IPS DF 6.9 (cell line): ENCODE data around the gene CEP170B.

Experiments used
- DNase-seq: peaks from one replicate; pipeline ENCODE4 v3.0.0-alpha.2; 2013; ENCODE audit warnings: low read depth, low spot score
- H3K27ac ChIP-seq: one replicate; pipeline ENCODE4 v1.5.1; 2013; ENCODE audit warnings: low read length, control low read depth
- H3K27me3 ChIP-seq: 2 replicates; pipeline ENCODE4 v1.6.1; 2013; ENCODE audit warnings: mild to moderate bottlenecking, low read length; ENCODE audit not compliant: control insufficient read depth, insufficient read depth
- H3K36me3 ChIP-seq: 2 replicates; pipeline ENCODE4 v1.6.1; 2013; ENCODE audit warnings: low read length; ENCODE audit not compliant: control insufficient read depth, insufficient read depth
- H3K4me1 ChIP-seq: 2 replicates; pipeline ENCODE4 v1.6.1; 2013; ENCODE audit warnings: low read length; ENCODE audit not compliant: control insufficient read depth, insufficient read depth
- H3K4me3 ChIP-seq: 2 replicates; pipeline ENCODE4 v1.5.1; 2013; ENCODE audit warnings: mild to moderate bottlenecking, low read length
- H3K9me3 ChIP-seq: 2 replicates; pipeline ENCODE4 v1.6.1; 2013; ENCODE audit warnings: low read length, inconsistent platforms; ENCODE audit not compliant: control insufficient read depth, insufficient read depth
- WGBS: extraction: QIAGEN DNeasy Blood & Tissue Kit; methylation state at CpG from one replicate; pipeline ENCODE4 v1.1.7; 2013; ENCODE audit warnings: mixed read lengths, missing lambda C conversion rate; ENCODE audit not compliant: insufficient read length, insufficient coverage; 5-methylcytosine and 5-hydroxymethylcytosine counted together

The CEP170B gene

GRCh38 chr14:104859900-104860299 is 5.2 kb upstream of the CEP170B start:
- Histone ChIP-seq H3K27ac (no peak overlapping the region), H3K4me3 (no peak overlapping the region), H3K4me1 (peaks cover 3% of the 10 kb centered on the region; the same call in 1 of the 2 replicates), H3K36me3 (no peaks in the 10 kb centered on the region), H3K9me3 (no peaks in the 10 kb centered on the region), H3K27me3 (no peaks in the 10 kb centered on the region)
- WGBS = 100% methylated on average over 3 of the region's 4 CpGs
- no peak for DNase-seq

GRCh38 chr14:104860414-104860813 is 4.7 kb upstream of the CEP170B start:
- Histone ChIP-seq H3K9me3 (no peaks in the 10 kb centered on the region), H3K4me1 (peaks cover 3% of the 10 kb centered on the region; the same call in 1 of the 2 replicates), H3K27me3 (no peaks in the 10 kb centered on the region), H3K36me3 (no peaks in the 10 kb centered on the region), H3K27ac (no peak overlapping the region), H3K4me3 (no peak overlapping the region)
- no peak for DNase-seq

GRCh38 chr14:104863131-104863862 is 1.8 kb upstream of the CEP170B start:
- no peak overlapping the region for H3K27ac ChIP-seq
- no peak for DNase-seq
- peaks cover 8% of the 10 kb centered on the region; the same call in 1 of the 2 replicates for H3K4me1 ChIP-seq
- H3K27me3 ChIP-seq = no peaks in the 10 kb centered on the region
- H3K9me3 ChIP-seq = no peaks in the 10 kb centered on the region
- H3K36me3 ChIP-seq = no peaks in the 10 kb centered on the region; the same call in 1 of the 2 replicates
- peak overlapping the region; percentile 80; the same call in 1 of the 2 replicates for H3K4me3 ChIP-seq
- no CpG with 5 or more reads among the region's 13 CpGs for WGBS

GRCh38 chr14:104863923-104864266 is 1.2 kb upstream of the CEP170B start:
- DNase-seq = no peak
- Histone ChIP-seq H3K27me3 (no peaks in the 10 kb centered on the region), H3K9me3 (no peaks in the 10 kb centered on the region), H3K36me3 (no peaks in the 10 kb centered on the region; the same call in 1 of the 2 replicates), H3K27ac (no peak overlapping the region), H3K4me3 (peak overlapping the region; percentile 80; the same call in 1 of the 2 replicates), H3K4me1 (peaks cover 8% of the 10 kb centered on the region; the same call in 1 of the 2 replicates)
- no CpG with 5 or more reads among the region's 13 CpGs for WGBS

- H3K36me3 ChIP-seq = no peaks in the 10 kb centered on the region; the same call in 1 of the 2 replicates
- H3K27ac ChIP-seq = no peak overlapping the region
- H3K4me3 ChIP-seq = peak overlapping the region; percentile 80; the same call in 1 of the 2 replicates
- no peak for DNase-seq
- peaks cover 8% of the 10 kb centered on the region; the same call in 1 of the 2 replicates for H3K4me1 ChIP-seq
- H3K9me3 ChIP-seq = no peaks in the 10 kb centered on the region
- H3K27me3 ChIP-seq = no peaks in the 10 kb centered on the region
- WGBS = no CpG with 5 or more reads among the region's 70 CpGs
These were observed 594 bp upstream of the CEP170B start for GRCh38 chr14:104864267-104865080.

- no peaks in the 10 kb centered on the region for H3K27me3 ChIP-seq
- no peak overlapping the region for H3K27ac ChIP-seq
- no peak for DNase-seq
- no CpG with 5 or more reads among the region's 68 CpGs for WGBS
- peaks cover 8% of the 10 kb centered on the region; the same call in 1 of the 2 replicates for H3K4me1 ChIP-seq
- H3K9me3 ChIP-seq = no peaks in the 10 kb centered on the region
- H3K4me3 ChIP-seq = peak overlapping the region; percentile 80
- H3K36me3 ChIP-seq = no peaks in the 10 kb centered on the region; the same call in 1 of the 2 replicates
These were observed 768 bp downstream of the CEP170B start for GRCh38 chr14:104865631-104866441.

GRCh38 chr14:104866451-104867370 is 1.6 kb downstream of the CEP170B start:
- peaks cover 8% of the 10 kb centered on the region; the same call in 1 of the 2 replicates for H3K4me1 ChIP-seq
- no peak overlapping the region for H3K27ac ChIP-seq
- WGBS = no CpG with 5 or more reads among the region's 12 CpGs
- peak overlapping the region; percentile 80; the same call in 1 of the 2 replicates for H3K4me3 ChIP-seq
- H3K36me3 ChIP-seq = no peaks in the 10 kb centered on the region; the same call in 1 of the 2 replicates
- H3K9me3 ChIP-seq = no peaks in the 10 kb centered on the region
- no peaks in the 10 kb centered on the region for H3K27me3 ChIP-seq
- no peak for DNase-seq

GRCh38 chr14:104867371-104868059 is 2.4 kb downstream of the CEP170B start:
- Histone ChIP-seq H3K27me3 (no peaks in the 10 kb centered on the region), H3K36me3 (no peaks in the 10 kb centered on the region; the same call in 1 of the 2 replicates), H3K4me1 (peaks cover 9% of the 10 kb centered on the region; the same call in 1 of the 2 replicates), H3K27ac (no peak overlapping the region), H3K9me3 (no peaks in the 10 kb centered on the region), H3K4me3 (no peak overlapping the region)
- no CpG with 5 or more reads among the region's 6 CpGs for whole genome bisulfite sequencing
- DNase-seq = no peak
